K562 (cell line): Measurements from ENCODE around the gene PCGF6. TPM values are rescaled to one million over a fixed set of nuclear protein-coding genes. Genes with fewer than 3 reads are reported as not detected.

Source experiments
- ATAC-seq: fragments of 200-7000 bp; cut with Tn5 transposase; 3 replicates; pipeline ENCODE4 v1.9.1; 2020; ENCODE audit warnings: moderate library complexity
- BruUV-seq: library from RNA; stranded (reverse); fragments of 400-500 nt; replicated peaks from 2 replicates; lab custom pipeline; 2021; lab: Mats Ljungman, UMichigan
- CTCF ChIA-PET: fragments of 300-600 bp; formaldehyde crosslinking; extraction: SDS; loops from one replicate; lab custom pipeline; 2021; ENCODE audit warnings: low intra/inter-chr PET ratio; lab: Yijun Ruan, JAX
- POLR2A ChIA-PET: fragments of 300-600, 350-650 bp; sonication (Branson Sonifier 250); formaldehyde crosslinking; extraction: SDS; loops from one replicate; lab custom pipeline; 2021; ENCODE audit warnings: antibody characterized with exemption, inconsistent platforms; lab: Yijun Ruan, JAX
- DNase-seq, 4 experiments: peaks; one replicate each; pipeline versions ENCODE4 v3.0.0 to v3.0.0-alpha.2; 2011 to 2018; ENCODE audit warnings: low spot score in 3 of 4, mixed read lengths in 3 of 4; ENCODE audit errors: extremely low read depth in 1 of 4
- FAIRE-seq: peaks from 2 replicates; lab custom pipeline; 2011; peaks lifted over from hg19 to GRCh38; lab: Jason Lieb, UNC
- H2AFZ ChIP-seq: 2 replicates; pipeline ENCODE4 v1.6.0; 2011; ENCODE audit warnings: low read depth, low read length, control low read depth, inconsistent platforms
- H3K27ac ChIP-seq: fragments of 200-600 bp; 3 replicates; pipeline ENCODE4 v1.8.0; 2011; ENCODE audit warnings: low read depth, mild to moderate bottlenecking, control low read depth, inconsistent platforms, low read length, moderate library complexity, mixed read lengths; ENCODE audit errors: extremely low read depth
- H3K27me3 ChIP-seq, 2 experiments: fragments of 300-600 bp in 1 of 2; 2 replicates in 1 of 2; 3 replicates in 1 of 2; pipeline versions ENCODE4 v1.6.0 to v1.8.0; 2011; ENCODE audit warnings: inconsistent platforms in 2 of 2, low read length in 2 of 2, mild to moderate bottlenecking in 1 of 2, mixed read lengths in 1 of 2, moderate library complexity in 1 of 2; ENCODE audit not compliant: control insufficient read depth in 2 of 2, insufficient read depth in 2 of 2
- H3K36me3 ChIP-seq: fragments of 300-600 bp; 3 replicates; pipeline ENCODE4 v1.8.0; 2011; ENCODE audit warnings: mild to moderate bottlenecking, low read length, inconsistent platforms; ENCODE audit not compliant: control insufficient read depth, insufficient read depth
- H3K4me1 ChIP-seq, 2 experiments: fragments of 200-600 bp in 1 of 2; replicated peaks in 1 of 2; 2 replicates in 1 of 2; 3 replicates in 1 of 2; pipeline versions ENCODE4 v1.5.1 to v1.8.0; 2011; ENCODE audit warnings: inconsistent platforms in 2 of 2, low read length in 2 of 2, mild to moderate bottlenecking in 1 of 2, mixed read lengths in 1 of 2, moderate library complexity in 1 of 2; ENCODE audit not compliant: control insufficient read depth in 2 of 2, insufficient read depth in 2 of 2
- H3K4me2 ChIP-seq: 2 replicates; pipeline ENCODE4 v1.6.1; 2011; ENCODE audit warnings: low read length, control low read depth, inconsistent platforms, mixed read lengths; ENCODE audit not compliant: insufficient read depth
- H3K4me3 ChIP-seq: fragments of 200-600 bp; sonication (generic), shearing (Covaris generic); 2 replicates; pipeline ENCODE4 v1.5.1; 2016; ENCODE audit warnings: control low read depth, inconsistent platforms
- H3K79me2 ChIP-seq: fragments of 200-600 bp; 3 replicates; pipeline ENCODE4 v1.8.0; 2011; ENCODE audit warnings: low read length, inconsistent platforms; ENCODE audit not compliant: control insufficient read depth, insufficient read depth
- H3K9ac ChIP-seq, 2 experiments: 2 replicates each; pipeline versions ENCODE4 v1.6.0 to v1.6.1; 2011; ENCODE audit warnings: low read depth in 2 of 2, low read length in 2 of 2, control low read depth in 1 of 2, inconsistent platforms in 1 of 2, mild to moderate bottlenecking in 1 of 2, mixed read lengths in 1 of 2; ENCODE audit not compliant: insufficient read depth in 1 of 2
- H3K9me1 ChIP-seq: one replicate; pipeline ENCODE4 v1.6.0; 2011; ENCODE audit warnings: inconsistent platforms, mild to moderate bottlenecking, low read length, moderate library complexity; ENCODE audit not compliant: control insufficient read depth, insufficient read depth
- H3K9me3 ChIP-seq: replicated peaks from 2 replicates; pipeline ENCODE4 v1.5.1; 2011; ENCODE audit warnings: low read depth, low read length, inconsistent platforms; ENCODE audit not compliant: control insufficient read depth, insufficient read depth
- H4K20me1 ChIP-seq: replicated peaks from 2 replicates; pipeline ENCODE4 v1.6.1; 2011; ENCODE audit warnings: low read length, inconsistent platforms, mixed read lengths; ENCODE audit not compliant: control insufficient read depth, insufficient read depth
- CEBPB ChIP-seq: fragments of 450-650 bp; IDR thresholded peaks from 2 replicates; pipeline ENCODE4 v1.6.1; 2016; ENCODE audit warnings: missing genetic modification characterization, missing compliant biosample characterization
- MYBL2 ChIP-seq, 2 experiments: fragments of 450-650 bp in 1 of 2; sonication (generic) in 1 of 2; formaldehyde crosslinking in 1 of 2; IDR thresholded peaks; 2 replicates each; pipeline versions ENCODE4 v1.6.1 to v1.8.1; 2017 to 2022; ENCODE audit warnings: borderline replicate concordance in 1 of 2, inconsistent platforms in 1 of 2, low read depth in 1 of 2, mild to moderate bottlenecking in 1 of 2, missing genetic modification reagents in 1 of 2, moderate library complexity in 1 of 2
- NFIC ChIP-seq: fragments of 450-650 bp; IDR thresholded peaks from 2 replicates; pipeline ENCODE4 v1.6.1; 2017; ENCODE audit warnings: mild to moderate bottlenecking, inconsistent platforms
- SP1 ChIP-seq: sonication (generic); formaldehyde crosslinking; IDR thresholded peaks from 2 replicates; pipeline ENCODE4 v1.8.1; 2022; ENCODE audit warnings: mild to moderate bottlenecking, missing genetic modification reagents
- ZBED1 ChIP-seq: IDR thresholded peaks from 2 replicates; pipeline ENCODE4 v1.6.1; 2014
- ZNF766 ChIP-seq: fragments of 200-800 bp; sonication (Bioruptor generic); conservative IDR thresholded peaks from 2 replicates; pipeline ENCODE4 v1.6.1; 2016; ENCODE audit warnings: missing genetic modification characterization, missing compliant biosample characterization
- WGBS: fragments of 100-300 bp; shearing (Covaris generic); methylation state at CpG from one replicate; pipeline ENCODE4 v1.1.6; 2016; ENCODE audit warnings: low coverage, mixed read lengths; ENCODE audit not compliant: insufficient coverage; ENCODE audit errors: missing lambda C conversion rate; 5-methylcytosine and 5-hydroxymethylcytosine counted together
- in situ Hi-C: fragments of 300-500 bp; cut with MboI; formaldehyde crosslinking; loops from 4 replicates; pipeline ENCODE4 v1.15.0; 2018; ENCODE audit warnings: inconsistent platforms, mixed read lengths
- intact Hi-C: fragments of 100-400 bp; cut with micrococcal nuclease; formaldehyde crosslinking; loops from 2 replicates; pipeline ENCODE4 v1.14.2; 2022
- polyA plus RNA-seq, 8 experiments: library from polyadenylated mRNA; depleted of rRNA in 4 of 8; stranded (reverse) in 5 of 8; unstranded in 3 of 8; fragments of >200 nt; fragmentation: Nextera tagmentation in 2 of 8; fragmentation: Illumina TruSeq in 1 of 8; extraction: Ambion mirVana in 2 of 8; extraction: Trizol in 1 of 8; gene quantifications; 2 replicates each; pipeline versions ENCODE4 v1.2.1 to v1.2.3, GENCODE V29; 2011 to 2014; ENCODE audit warnings: inconsistent platforms in 1 of 8, missing spikeins in 1 of 8
- total RNA-seq, 7 experiments: library from RNA; depleted of rRNA in 6 of 7; stranded (reverse); fragments of >200 nt in 6 of 7; fragmentation: Illumina TruSeq in 2 of 7; extraction: Trizol in 2 of 7; gene quantifications; 2 replicates each; pipeline versions ENCODE4 v1.2.1 to v1.2.3, GENCODE V29; 2011 to 2021; ENCODE audit warnings: low replicate concordance in 1 of 7
- TF ChIP-seq, protein P1 (sequence below): IDR thresholded peaks from 2 replicates; pipeline ENCODE4 v1.6.1; 2016; ENCODE audit warnings: missing genetic modification characterization, missing compliant biosample characterization

PCGF6 gene
- total and polyA plus RNA-seq, 9 of the 15 experiments (the other 6 are each of a cell fraction or from before 2014, with no cell fraction given) = 8.4 to 24.6 (median 20.6) TPM

DNA sequence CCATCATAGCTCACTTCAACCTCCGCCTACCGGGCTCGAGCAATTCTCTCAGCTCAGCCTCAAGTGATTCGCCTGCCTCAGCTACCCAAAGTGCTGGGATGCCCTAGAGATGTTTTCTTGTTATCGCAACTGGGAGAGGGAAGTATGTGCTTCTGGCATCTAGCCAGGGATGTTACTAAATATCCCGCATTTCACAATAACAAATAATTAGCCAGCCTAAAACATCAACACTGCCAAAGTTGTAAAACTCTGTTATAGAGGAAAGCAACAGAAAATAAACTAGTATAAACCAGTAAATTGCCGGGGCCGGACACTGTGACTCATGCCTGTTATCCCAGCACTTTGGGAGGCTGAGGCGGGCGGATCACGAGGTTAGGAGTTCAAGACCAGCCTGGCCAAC, 66.8 kb downstream of the PCGF6 start:
- 3% methylated on average over 11 of the region's 11 CpGs for WGBS

More for the DNA sequence above, 66.8 kb downstream of the PCGF6 start:
- Histone ChIP-seq H3K4me1 (peaks cover 0 to 3% of the 10 kb centered on the region in 2 experiments; a peak in 1 of 5 replicates), H3K27me3 (peaks cover 6 to 11% of the 10 kb centered on the region in 2 experiments; a peak in 3 of 5 replicates), H3K9me1 (no peaks in the 10 kb centered on the region), H3K4me3 (no peak overlapping the region), H3K9me3 (no peaks in the 10 kb centered on the region), H2AFZ (no peak overlapping the region), H3K36me3 (no peaks in the 10 kb centered on the region), H3K9ac (no peak overlapping the region), H4K20me1 (no peaks in the 10 kb centered on the region), H3K27ac (no peak overlapping the region), H3K4me2 (no peak overlapping the region), H3K79me2 (no peaks in the 10 kb centered on the region)
- intact Hi-C loops = no loop called here
- no peak for ATAC-seq
- no TSS peak for BruUV-seq
- in situ Hi-C loops = no loop called here
- FAIRE-seq = no peak
- TF ChIP-seq SP1 (CRISPR knock-in tag) (no peak), ZNF766 (CRISPR knock-in tag) (no peak), ZBED1 (no peak), CEBPB (tag) (peak; percentile 20; the same call in 1 of the 2 replicates), MYBL2 (IDR thresholded peaks at IDR 0.05; ENCODE audit: low read depth) (no peak), MYBL2 (CRISPR knock-in tag; IDR thresholded peaks at IDR 0.05; ENCODE audit: borderline replicate concordance) (no peak), NFIC (peak; percentile 55)
- TF ChIP-seq, protein P1, sequence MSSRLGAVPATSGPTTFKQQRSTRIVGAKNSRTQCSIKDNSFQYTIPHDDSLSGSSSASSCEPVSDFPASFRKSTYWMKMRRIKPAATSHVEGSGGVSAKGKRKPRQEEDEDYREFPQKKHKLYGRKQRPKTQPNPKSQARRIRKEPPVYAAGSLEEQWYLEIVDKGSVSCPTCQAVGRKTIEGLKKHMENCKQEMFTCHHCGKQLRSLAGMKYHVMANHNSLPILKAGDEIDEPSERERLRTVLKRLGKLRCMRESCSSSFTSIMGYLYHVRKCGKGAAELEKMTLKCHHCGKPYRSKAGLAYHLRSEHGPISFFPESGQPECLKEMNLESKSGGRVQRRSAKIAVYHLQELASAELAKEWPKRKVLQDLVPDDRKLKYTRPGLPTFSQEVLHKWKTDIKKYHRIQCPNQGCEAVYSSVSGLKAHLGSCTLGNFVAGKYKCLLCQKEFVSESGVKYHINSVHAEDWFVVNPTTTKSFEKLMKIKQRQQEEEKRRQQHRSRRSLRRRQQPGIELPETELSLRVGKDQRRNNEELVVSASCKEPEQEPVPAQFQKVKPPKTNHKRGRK (tag) = no peak
- POLR2A ChIA-PET = no interaction called here
- CTCF ChIA-PET = no interaction called here
- DNase-seq = no peak
